Tongue (tissue), 2 donors: Measurements from ENCODE around the gene UTS2B. TPM values are rescaled to one million over a fixed set of nuclear protein-coding genes. Genes with fewer than 3 reads are reported as not detected.

Source experiments
- DNase-seq: peaks from one replicate; pipeline ENCODE4 v3.0.0-alpha.2; 2015
- total RNA-seq: library from RNA; depleted of rRNA; stranded (reverse); fragments of >200 nt; gene quantifications from one replicate; pipeline ENCODE4 v1.2.3, GENCODE V29; 2014

The UTS2B gene
- total RNA-seq, 1 donor from 2014 or later, result not detected

GRCh38 chr3:191238321-191238817 lies 92.0 kb downstream of the UTS2B start:
- DNase-seq, result no peak

DNA sequence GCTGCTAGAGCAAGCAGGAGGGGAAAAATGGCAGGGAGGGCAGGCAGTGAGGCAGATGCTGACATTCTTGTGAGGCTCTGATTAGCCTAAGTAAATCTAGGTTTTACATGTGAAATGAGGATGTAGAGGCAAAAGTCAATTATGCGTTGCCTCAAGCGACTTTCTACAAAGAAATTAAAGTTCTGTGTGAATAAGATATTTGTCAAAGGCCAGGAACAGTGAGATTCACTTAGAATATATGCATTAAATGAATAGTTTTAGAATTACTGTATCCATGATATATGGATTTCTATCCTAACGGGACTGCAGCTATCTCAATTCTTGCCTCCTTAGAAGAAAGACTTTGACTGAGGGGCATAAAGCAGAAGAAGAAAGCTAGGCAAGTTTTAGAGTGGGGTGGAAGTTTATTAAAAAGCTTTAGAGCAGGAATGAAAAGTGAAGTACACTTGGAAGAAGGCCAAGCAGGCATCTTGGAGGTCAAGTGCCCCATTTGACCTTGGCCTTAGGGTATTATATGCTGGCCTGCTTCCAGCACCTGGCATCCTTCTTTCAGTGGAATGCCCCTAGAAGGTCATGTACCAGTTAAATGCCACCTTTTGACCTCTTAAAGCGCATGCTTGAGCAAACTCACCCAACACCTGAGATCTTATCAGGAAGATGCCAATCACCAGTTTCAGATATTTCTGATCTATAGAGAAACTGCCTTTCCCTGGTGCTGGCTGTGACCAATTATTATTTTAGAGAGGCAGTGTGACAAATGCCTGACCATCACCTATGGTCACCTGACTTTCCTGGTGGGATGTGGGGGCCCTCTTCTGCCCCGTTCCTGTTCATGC lies 93.1 kb downstream of the UTS2B start:
- no peak for DNase-seq

- no peak for DNase-seq
These were observed 93.7 kb downstream of the UTS2B start for GRCh38 chr3:191236646-191237045.

- no peak for DNase-seq
These were observed 94.7 kb downstream of the UTS2B start for GRCh38 chr3:191235331-191236314.

DNA sequence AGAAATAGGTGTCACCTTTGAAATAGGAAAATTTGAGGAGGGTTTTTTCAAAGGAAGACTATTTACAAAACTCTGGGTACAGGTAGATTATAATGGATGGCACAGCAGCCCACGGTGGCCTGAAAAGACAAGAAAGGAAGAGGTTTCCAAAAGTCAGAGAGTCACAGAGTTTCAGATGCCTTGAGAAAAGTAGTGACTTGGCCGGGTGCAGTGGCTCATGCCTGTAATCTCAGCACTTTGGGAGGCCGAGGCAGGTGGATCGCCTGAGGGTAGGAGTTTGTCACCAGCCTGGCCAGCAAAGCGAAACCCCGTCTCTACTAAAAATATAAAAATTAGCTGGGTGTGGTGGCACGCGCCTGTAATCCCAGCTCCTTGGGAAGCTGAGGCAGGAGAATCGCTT lies 96.1 kb downstream of the UTS2B start:
- DNase-seq, result no peak

DNA sequence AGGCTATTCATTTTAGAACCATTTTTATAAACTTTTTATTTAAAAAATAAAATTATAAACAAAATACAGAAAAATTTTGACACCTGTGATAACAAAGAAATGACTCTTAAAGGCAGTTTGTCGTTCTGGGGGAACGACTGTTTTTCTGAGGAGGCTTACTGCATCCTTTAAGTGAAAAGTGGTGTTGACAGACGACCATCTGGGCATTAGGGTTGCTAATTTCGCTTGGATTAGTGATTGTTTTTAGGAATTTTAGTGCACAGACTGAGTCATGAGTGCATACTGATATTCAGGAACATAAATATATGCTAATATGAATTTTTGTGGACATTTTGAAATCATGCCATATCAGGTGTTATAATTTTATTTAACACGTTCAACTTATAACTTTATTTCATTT lies 102.8 kb downstream of the UTS2B start:
- DNase-seq, result no peak

DNA sequence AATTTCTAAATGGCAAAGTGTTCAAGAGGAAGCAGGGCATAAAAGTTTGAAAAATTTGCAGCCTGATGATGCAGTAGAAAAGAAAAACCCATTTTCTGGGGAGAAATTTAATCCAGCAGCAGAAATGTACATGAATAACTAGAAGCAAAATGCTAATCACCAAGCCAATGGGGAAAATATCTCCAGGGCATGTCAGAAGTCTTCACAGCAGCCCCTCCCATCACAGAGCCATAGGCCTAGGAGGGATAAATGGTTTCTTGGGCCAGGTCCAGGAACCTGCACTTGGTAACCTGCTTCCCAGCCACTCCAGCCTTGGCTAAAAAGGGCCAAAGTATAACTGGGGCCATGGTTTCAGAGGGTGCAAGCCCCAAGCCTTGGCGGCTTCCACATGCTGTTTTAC lies 108.7 kb downstream of the UTS2B start:
- DNase-seq, result no peak

GRCh38 chr3:191220908-191221307 lies 109.4 kb downstream of the UTS2B start:
- DNase-seq, result no peak

GRCh38 chr3:191217301-191217700 lies 113.0 kb downstream of the UTS2B start:
- DNase-seq, result no peak

Other genes starting within 250 kb of the UTS2B start
- 9.5 TPM for gene OSTN, start 131.3 kb downstream of the UTS2B start, total RNA-seq
- 55.2 TPM for gene CCDC50, start 1.1 kb downstream of the UTS2B start, total RNA-seq
- gene PYDC2, start 130.6 kb upstream of the UTS2B start, total RNA-seq, result not detected